Smooth muscle cell of the brain vasculature (primary cell): ENCODE measurements around the gene INPP4B.

ENCODE experiments used
- DNase-seq: peaks from one replicate; pipeline ENCODE4 v3.0.0-alpha.2; 2012; ENCODE audit warnings: low read depth, low spot score

INPP4B gene

DNA sequence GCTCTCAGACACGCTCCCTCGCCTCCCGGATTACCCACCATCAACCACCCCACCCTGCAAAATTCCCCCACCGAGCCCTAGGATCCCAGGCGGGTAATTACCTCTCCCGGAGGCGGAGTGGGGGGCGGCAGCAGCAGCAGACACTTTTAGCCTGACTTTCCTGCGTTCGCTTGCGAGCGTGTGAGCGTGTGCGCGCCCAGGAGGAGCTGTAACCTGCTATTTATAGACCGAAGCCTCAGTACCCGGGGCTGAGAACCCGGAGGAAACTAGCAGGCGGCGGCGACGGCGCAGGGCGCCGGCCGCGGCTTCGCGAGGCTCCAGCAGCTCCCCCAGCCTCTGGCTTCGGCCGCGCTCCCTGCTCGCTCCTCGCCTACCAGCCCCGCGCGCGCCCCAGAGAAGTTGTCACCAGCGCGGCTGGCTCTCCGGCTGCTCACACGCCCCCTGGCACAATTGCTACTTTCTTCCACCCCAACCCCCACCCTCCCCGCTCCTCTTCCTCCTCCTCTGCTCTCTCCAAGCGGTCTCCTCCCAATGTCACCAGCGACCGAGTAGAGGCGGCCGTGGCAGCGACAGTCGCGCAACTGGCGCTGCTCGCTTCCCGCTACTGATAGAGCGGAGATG, at the start of gene INPP4B:
Gene INPP4B, minus strand, starts transcription at position 194 of the 621 bp plus-strand sequence.
- no peak for DNase-seq

- DNase-seq: no peak
Measured at GRCh38 chr4:142893012-142893411, 46.9 kb upstream of the INPP4B start.

DNA sequence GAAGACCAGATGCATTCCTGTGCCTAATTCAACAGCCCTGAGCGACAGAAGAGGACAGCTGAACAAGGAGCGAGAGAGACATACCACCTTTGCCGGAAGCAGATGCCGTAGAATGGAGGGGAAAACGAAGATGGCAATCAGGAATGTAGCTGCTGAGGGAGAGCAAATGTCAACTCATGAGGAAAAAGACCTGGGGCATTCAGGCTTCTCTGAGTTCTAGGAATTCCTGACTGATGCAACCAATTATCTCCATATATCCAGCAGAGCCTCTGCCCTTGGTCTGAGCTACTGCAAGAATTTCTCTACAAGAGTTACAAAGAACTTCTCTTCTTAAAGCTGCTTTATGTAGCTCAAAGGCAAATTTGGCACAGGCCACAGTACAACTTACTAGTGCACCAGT, 40.5 kb upstream of the INPP4B start:
- no peak for DNase-seq

- DNase-seq: no peak
Measured at GRCh38 chr4:142883040-142883832, 37.1 kb upstream of the INPP4B start.

GRCh38 chr4:142882159-142882558, 36.1 kb upstream of the INPP4B start:
- DNase-seq: no peak

DNA sequence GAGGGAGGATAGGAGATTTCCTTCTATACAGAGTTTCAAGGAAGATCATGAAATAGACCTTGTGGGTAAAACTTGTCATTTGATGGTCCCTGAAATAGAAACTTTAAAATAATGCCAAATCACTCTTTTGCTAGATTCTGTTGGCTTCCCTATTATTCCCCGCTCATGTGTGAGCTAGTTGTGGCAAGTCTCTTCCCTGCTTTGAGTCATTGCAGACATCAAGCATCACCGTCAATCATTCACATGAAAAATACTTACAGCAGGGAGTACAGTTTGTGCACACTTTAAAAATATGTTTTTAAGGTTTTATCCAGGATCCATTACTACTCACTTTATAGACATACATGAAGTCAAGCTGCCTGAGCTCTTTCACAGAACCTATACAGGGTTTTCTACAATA, 35.2 kb upstream of the INPP4B start:
- DNase-seq: no peak

DNA sequence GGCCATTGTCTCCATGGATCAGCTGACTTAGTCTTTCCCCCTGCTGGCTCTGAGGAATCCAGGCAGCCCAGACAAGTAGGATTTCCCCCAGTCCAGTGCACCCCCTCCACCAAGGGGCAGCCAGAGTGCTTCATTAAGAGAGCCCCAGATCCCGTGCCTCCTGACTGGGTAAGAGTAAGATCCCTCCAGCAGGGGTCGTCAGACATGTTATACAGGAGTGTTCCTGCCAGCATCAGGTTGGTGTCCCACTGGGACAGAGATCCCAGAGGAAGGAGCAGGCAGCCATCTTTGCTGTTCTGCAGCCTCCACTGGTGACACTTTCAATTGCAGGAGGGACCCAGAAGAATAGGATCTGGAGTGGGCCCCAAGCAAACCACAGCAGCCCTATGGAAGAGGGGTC, 29.0 kb upstream of the INPP4B start:
- DNase-seq: no peak

GRCh38 chr4:142874684-142875083, 28.6 kb upstream of the INPP4B start:
- DNase-seq: no peak

DNA sequence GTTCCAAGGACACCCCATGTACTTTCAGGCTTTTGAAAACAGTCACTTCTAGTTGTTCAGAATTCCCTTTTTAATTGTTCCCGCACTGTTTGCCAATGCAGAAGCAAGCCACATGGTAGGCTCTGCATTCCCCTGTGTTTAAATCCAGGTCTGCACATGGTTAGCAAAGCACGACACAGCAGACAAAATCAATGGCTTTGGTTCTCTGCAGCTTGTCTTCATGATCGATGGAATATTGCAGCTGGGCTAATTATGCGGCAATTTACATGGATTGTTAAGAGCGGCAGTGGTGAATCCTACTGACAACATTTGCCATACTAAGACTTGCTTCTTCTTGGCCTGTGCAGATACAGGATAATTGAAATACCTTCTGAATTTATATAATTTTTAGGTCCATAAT, 20.6 kb upstream of the INPP4B start:
- no peak for DNase-seq

DNA sequence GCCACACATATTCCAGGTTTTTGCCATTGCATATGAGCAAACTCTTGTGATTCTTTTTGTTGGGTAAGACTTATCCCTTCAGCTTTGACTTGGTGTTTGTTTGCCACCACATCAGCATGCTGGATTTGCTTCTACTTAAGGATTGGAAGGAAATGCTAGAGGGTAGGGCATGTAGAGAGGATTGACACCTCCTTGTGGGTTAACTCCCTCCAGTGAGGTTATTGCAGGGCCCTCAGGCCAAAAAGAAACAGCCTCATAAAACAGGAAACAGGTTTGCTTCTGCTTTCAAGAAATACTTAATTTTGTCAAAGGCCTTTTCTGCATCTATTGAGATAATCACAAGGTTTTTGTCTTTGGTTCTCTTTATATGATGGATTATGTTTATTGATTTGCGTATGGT, 15.2 kb upstream of the INPP4B start:
- no peak for DNase-seq

GRCh38 chr4:142858965-142859364, 12.9 kb upstream of the INPP4B start:
- DNase-seq: no peak

DNA sequence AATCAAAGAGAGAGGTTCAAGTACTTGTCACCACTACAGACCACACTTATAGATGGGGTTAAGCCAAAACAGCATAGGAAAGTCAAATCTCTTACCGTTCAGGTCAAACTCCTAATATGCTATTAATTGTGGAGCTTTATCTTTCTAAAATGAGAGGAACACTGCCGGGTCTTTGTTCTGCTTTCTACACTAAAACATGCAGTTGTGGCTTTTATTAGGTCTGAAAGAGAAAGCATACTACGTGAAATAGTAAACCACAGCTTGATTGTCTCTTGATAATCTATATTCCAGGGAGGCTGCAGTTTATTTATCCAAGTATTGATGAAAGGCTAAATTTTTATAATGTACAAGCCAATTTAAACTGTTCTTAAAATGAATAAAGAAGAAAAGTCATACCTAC, 12.3 kb upstream of the INPP4B start:
- no peak for DNase-seq

- DNase-seq: no peak
Measured at GRCh38 chr4:142856576-142856975, 10.5 kb upstream of the INPP4B start.

GRCh38 chr4:142850478-142850877, 4.4 kb upstream of the INPP4B start:
- DNase-seq: no peak

DNA sequence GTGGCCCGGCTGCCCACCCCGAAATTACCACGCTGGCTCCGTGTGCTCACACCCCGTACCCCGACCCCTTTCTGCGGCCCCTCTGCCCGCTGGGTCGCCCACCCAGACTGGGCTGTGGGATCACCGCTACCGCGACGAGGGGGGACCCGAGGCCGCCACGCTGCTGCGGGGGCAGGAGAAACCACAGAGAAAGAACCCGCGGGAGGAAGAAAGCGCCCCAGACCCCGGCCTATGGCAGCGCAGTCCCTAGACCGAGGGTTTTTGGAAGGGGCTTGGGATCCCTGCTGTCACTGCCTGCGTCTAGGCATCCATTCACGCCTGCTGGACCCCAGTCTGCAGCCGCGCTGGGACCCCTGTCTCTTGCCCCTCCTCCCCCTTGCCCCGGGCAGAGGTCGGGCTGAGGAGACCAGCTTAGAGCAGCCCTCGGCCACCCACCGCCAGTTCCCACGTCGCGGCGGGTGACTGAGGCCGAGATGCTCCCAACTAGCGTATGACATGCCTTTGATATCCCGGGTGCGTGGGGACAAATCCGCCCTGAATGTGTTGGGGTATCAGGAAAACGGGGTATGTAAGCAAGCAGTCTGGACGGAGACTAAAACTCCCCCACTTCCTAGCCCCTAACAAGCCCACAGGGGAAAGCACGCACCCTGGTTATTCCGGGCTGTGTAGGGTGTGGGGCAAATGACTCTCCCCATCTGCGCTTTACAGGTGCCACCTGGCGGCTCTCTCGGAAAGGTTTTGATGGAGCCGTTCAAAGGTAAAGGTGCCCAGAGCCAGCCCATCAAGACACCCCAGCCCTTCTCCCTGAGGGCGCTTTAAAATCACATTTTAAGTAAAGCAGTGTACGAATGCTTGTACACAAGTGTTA, 862 bp upstream of the INPP4B start:
- DNase-seq: no peak

GRCh38 chr4:142845293-142846107, 601 bp downstream of the INPP4B start:
- no peak for DNase-seq

DNA sequence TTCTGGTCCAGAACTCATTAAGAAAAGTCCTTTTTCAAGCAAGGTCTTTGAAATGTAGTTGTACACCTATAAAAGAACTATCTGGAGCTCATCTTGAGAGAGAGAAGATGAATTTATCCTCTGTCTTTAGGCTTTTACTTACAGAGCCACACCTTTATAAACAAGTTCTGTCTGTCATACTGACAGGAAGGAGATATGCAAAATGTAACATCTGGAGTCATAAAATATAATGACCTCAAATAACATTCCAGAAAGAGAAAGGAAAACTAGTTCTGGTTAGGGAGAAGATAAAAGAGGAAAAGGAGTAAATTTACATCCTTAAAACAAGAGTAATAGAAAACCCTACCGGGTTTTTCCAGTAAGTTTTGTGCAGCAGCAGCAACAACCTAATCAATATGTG, 1.3 kb downstream of the INPP4B start:
- no peak for DNase-seq

DNA sequence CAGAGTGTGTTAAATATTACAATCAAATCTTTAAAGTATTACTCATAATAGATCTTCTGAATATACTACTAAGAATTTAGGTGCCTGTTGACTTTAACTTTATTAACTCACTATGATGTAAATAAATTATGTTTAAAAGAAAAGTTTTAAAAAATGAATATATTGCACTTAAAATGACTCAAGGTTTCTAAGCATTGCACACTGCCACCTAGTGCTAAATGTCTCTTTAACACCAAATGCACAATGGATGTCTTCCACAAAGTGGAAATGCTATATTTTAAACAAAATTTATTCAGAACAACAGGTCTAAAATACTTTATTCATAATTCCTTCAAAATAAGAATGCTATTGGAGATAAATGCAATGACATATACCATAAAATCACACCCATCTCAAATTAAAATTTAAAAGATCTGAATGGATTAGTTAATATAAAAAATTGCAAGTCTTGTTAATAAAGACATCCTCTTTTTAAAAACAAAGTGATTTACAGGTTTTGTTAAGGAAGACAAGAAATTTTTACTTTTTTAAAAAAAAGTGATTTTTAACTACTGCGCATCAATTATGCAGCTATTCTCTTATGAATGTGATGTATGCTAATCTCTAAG, 5.5 kb downstream of the INPP4B start:
- no peak for DNase-seq

- no peak for DNase-seq
Measured at GRCh38 chr4:142838778-142839177, 7.3 kb downstream of the INPP4B start.

- DNase-seq: no peak
Measured at GRCh38 chr4:142832022-142832421, 14.1 kb downstream of the INPP4B start.
